Stimulated activated CD8-positive, alpha-beta memory T cell treated with anti-CD3 and anti-CD28 coated beads, Interleukin-2, amount 100 ng/mL, for 1 hour (primary cell): ENCODE results near the gene CYBA.

Experiments
- DNase-seq, 2 donors: peaks; one replicate each; pipeline ENCODE4 v3.0.0-alpha.2; 2020; ENCODE audit warnings: low read depth in 2 of 2

CYBA gene

GRCh38 chr16:88631920-88632586 is 18.8 kb downstream of the CYBA start:
- no peak for DNase-seq

- no peak for DNase-seq
Observed at GRCh38 chr16:88631384-88631783, 19.5 kb downstream of the CYBA start.

- DNase-seq, result no peak
Observed at GRCh38 chr16:88630941-88631340, 19.9 kb downstream of the CYBA start.

- DNase-seq, result no peak
Observed at GRCh38 chr16:88630433-88630832, 20.4 kb downstream of the CYBA start.

- no peak for DNase-seq
Observed at GRCh38 chr16:88629835-88630234, 21.0 kb downstream of the CYBA start.

GRCh38 chr16:88628512-88628974 is 22.3 kb downstream of the CYBA start:
- no peak for DNase-seq

GRCh38 chr16:88627531-88628411 is 23.1 kb downstream of the CYBA start:
- DNase-seq, result no peak

GRCh38 chr16:88626646-88627045 is 24.2 kb downstream of the CYBA start:
- DNase-seq, result no peak

- no peak for DNase-seq
Observed at GRCh38 chr16:88624977-88625576, 25.8 kb downstream of the CYBA start.

GRCh38 chr16:88624481-88624880 is 26.4 kb downstream of the CYBA start:
- no peak for DNase-seq

GRCh38 chr16:88623858-88624257 is 27.0 kb downstream of the CYBA start:
- DNase-seq, result no peak

- DNase-seq, result no peak
Observed at GRCh38 chr16:88622866-88623265, 28.0 kb downstream of the CYBA start.

GRCh38 chr16:88622125-88622524 is 28.7 kb downstream of the CYBA start:
- no peak for DNase-seq

- peak; percentile 48 to 49 for DNase-seq
Observed at GRCh38 chr16:88619859-88620815, 30.7 kb downstream of the CYBA start.

GRCh38 chr16:88618956-88619667 is 31.7 kb downstream of the CYBA start:
- no peak for DNase-seq

GRCh38 chr16:88618182-88618955 is 32.5 kb downstream of the CYBA start:
- DNase-seq, result no peak

- no peak for DNase-seq
Observed at GRCh38 chr16:88617268-88618031, 33.4 kb downstream of the CYBA start.

GRCh38 chr16:88616736-88617135 is 34.1 kb downstream of the CYBA start:
- no peak for DNase-seq

- no peak for DNase-seq
Observed at GRCh38 chr16:88616320-88616719, 34.5 kb downstream of the CYBA start.
